ENCODE results near the gene DIO2.

Gene DIO2

GRCh38 chr14:80167793-80168448 lies 43.4 kb downstream of the DIO2 start:
- no peak for ATAC-seq

DNA sequence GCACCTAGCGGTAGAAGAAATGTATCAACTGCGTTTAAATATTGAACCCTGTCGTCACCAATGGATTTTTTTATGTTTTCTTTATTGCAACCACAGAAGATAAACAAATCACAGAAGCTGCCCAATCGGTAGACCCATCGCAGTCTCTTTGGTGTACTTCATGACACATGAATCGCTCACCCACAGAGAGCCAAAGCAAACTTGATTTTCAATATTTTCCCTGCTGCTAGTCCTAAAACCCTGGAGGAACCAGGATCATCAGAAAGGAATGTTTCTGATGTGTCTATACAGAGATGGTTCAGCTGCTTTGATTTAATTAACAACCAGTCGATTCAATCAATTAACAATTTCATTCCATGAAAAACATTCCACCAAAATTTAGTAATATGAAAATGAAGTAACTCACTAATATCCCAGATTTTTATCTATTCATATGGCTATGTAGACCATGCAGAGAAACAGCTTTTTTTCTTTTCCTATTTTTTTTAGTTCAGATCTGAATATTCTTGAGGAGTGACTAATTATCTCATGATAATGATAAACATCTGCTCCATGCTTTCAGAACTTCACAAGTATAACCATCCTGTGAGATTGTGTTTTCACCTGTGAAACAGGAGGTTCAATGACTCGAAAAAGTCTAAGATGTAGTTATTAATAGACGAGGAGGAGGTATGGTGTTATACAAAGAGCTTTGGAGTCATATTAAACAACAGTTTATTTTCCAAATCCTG lies 46.1 kb downstream of the DIO2 start:
- no peak for ATAC-seq

DNA sequence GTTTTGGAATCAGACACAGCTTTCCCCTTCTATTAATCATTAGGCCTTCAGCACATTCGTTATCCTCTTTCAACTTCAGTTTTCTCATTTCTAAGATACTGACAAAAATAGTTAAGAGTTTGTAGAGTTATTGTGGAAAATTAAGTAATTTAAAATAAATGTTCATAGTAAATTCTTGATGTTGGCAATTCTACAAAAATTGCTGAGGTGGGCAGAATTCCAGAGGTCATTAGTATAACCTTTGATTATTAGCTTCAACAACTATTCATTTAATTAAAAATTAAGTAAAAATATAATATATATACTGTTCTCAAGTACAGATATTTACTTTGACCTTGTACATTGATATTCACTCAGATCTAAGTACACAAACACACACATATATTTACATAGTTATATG lies 58.5 kb downstream of the DIO2 start:
- ATAC-seq: no peak

DNA sequence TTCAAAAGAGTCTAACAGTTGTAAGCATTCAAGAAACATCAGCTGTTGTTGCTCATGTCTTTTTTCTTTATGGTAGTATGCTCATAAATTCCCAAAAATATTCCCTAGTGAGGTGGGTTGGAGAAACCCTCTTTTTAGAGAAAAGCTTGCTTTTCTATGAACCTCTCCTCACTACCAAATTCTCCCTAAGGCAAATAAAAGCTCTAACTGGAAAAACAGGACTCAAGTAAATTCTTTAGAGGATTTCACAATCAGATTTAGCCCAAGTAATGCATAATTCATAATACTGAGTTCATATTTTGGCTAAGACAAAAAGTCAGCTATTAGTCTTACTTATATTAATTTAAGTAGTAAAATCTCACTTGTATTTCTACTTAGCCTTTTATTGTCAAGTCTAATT lies 59.1 kb downstream of the DIO2 start:
- ATAC-seq: no peak

DNA sequence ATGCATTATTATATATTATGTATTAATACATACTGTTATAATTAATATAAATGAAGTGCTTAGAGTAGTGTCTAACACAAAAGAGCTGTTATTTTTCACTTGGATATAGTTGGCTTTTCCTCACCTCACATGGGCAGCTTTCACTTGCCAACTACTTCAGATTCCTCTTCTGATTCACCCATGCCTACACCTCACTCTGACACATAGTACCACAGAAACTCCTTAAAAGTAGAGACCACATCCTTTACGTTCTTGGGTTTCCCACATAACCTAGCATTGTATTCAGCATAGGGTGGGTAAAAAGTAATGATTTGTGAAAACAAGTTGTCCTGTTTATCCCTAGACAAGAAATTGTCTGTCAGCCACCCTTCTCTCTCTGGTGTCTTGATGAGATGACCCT lies 61.0 kb downstream of the DIO2 start:
- no peak for ATAC-seq
